MCF 10A (cell line): ENCODE results near the gene CAMK4. TPM values are rescaled to one million over a fixed set of nuclear protein-coding genes. Genes with fewer than 3 reads are reported as not detected.

ENCODE experiments used
- BruUV-seq: library from RNA; stranded (reverse); fragments of 400-500 nt; replicated peaks from 2 replicates; lab custom pipeline; 2021; lab: Mats Ljungman, UMichigan
- CTCF ChIA-PET: fragments of 300-600 bp; sonication (Branson Sonifier 250); formaldehyde crosslinking; extraction: SDS; loops from one replicate; lab custom pipeline; 2021; ENCODE audit warnings: antibody characterized with exemption, inconsistent platforms; lab: Yijun Ruan, JAX
- POLR2A ChIA-PET: fragments of 300-600, 350-650 bp; sonication (Branson Sonifier 250); formaldehyde crosslinking; extraction: SDS; loops from one replicate; lab custom pipeline; 2020; ENCODE audit warnings: antibody characterized with exemption, inconsistent platforms; lab: Yijun Ruan, JAX
- DNase-seq: peaks from one replicate; pipeline ENCODE4 v3.0.0-alpha.2; 2018; ENCODE audit not compliant: unreplicated experiment
- H3K27ac Mint-ChIP-seq: one replicate; pipeline ENCODE4 v1.8.0; 2022; ENCODE audit warnings: mild to moderate bottlenecking, low read depth, mixed read lengths; ENCODE audit not compliant: unreplicated experiment
- H3K27me3 Mint-ChIP-seq: one replicate; pipeline ENCODE4 v1.8.0; 2022; ENCODE audit warnings: mixed read lengths; ENCODE audit not compliant: insufficient read depth, unreplicated experiment
- H3K36me3 Mint-ChIP-seq: one replicate; pipeline ENCODE4 v1.8.0; 2022; ENCODE audit warnings: mild to moderate bottlenecking, moderate library complexity, mixed read lengths; ENCODE audit not compliant: insufficient read depth, unreplicated experiment
- H3K4me1 Mint-ChIP-seq: one replicate; pipeline ENCODE4 v1.8.0; 2022; ENCODE audit warnings: mixed read lengths; ENCODE audit not compliant: insufficient read depth, unreplicated experiment
- H3K4me3 Mint-ChIP-seq: one replicate; pipeline ENCODE4 v1.8.0; 2022; ENCODE audit warnings: mild to moderate bottlenecking, moderate library complexity, mixed read lengths; ENCODE audit not compliant: unreplicated experiment
- H3K9me3 Mint-ChIP-seq: one replicate; pipeline ENCODE4 v1.8.0; 2022; ENCODE audit warnings: mixed read lengths; ENCODE audit not compliant: unreplicated experiment
- CTCF ChIP-seq: fragments of 200-600 bp; IDR thresholded peaks from one replicate; pipeline ENCODE4 v1.8.0; 2022; ENCODE audit warnings: antibody characterized with exemption, mild to moderate bottlenecking; ENCODE audit not compliant: unreplicated experiment
- intact Hi-C: fragments of 100-400 bp; cut with micrococcal nuclease; formaldehyde crosslinking; loops from 2 replicates; pipeline ENCODE4 v1.14.1; 2022
- total RNA-seq: library from RNA; stranded (reverse); gene quantifications from 2 replicates; pipeline ENCODE4 v1.2.3, GENCODE V29; 2022

CAMK4 gene
- total RNA-seq, 1 experiment from 2014 or later = 0.21 TPM

DNA sequence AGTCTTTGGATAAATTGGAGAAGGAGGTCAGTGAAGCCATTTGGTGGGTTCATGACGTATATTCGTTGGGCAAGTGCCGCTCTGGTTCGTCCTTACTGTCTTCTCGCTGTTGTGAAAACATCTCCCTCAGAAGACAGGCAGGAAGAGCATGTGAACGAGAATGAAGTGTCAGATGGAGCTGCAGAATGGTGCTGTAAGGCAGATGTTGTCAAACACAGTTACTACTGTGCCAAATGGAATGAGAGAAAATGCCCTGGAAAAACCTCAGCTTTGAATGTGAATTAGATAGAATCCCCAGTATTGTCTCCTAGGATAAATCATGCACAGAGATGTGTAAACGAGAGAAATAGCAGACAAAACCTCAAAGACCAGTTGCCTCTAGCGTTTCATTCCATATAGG, 121.5 kb downstream of the CAMK4 start:
- Mint-ChIP-seq H3K4me3 (no peak overlapping the region), H3K27ac (no peak overlapping the region), H3K4me1 (no peaks in the 10 kb centered on the region), H3K27me3 (peaks cover 60% of the 10 kb centered on the region), H3K36me3 (no peaks in the 10 kb centered on the region), H3K9me3 (no peaks in the 10 kb centered on the region)
- ChIA-PET POLR2A (no interaction called here), CTCF (interaction anchor here (0.6 kb wide), 1 partner anchor 44 kb away, joined by 3 read pairs; no protein-coding TSS in a partner anchor)
- BruUV-seq = no TSS peak
- DNase-seq = no peak
- intact Hi-C loops = no loop called here
- no peak for TF ChIP-seq CTCF

- no peak for TF ChIP-seq CTCF
- H3K4me1 Mint-ChIP-seq = no peaks in the 10 kb centered on the region
- no peak overlapping the region for H3K4me3 Mint-ChIP-seq
- intact Hi-C loops = no loop called here
- no TSS peak for BruUV-seq
- POLR2A ChIA-PET = interaction anchor here (0.6 to 1.1 kb wide), 4 partner anchors 13 to 494 kb away, joined by 3 to 4 read pairs (median 3); no protein-coding TSS in a partner anchor
- no peak overlapping the region for H3K27ac Mint-ChIP-seq
- CTCF ChIA-PET = no interaction called here
- H3K9me3 Mint-ChIP-seq = no peaks in the 10 kb centered on the region
- no peak for DNase-seq
- H3K27me3 Mint-ChIP-seq = peaks cover 47% of the 10 kb centered on the region
- no peaks in the 10 kb centered on the region for H3K36me3 Mint-ChIP-seq
These were observed 122.8 kb downstream of the CAMK4 start for GRCh38 chr5:111347021-111347420.

DNA sequence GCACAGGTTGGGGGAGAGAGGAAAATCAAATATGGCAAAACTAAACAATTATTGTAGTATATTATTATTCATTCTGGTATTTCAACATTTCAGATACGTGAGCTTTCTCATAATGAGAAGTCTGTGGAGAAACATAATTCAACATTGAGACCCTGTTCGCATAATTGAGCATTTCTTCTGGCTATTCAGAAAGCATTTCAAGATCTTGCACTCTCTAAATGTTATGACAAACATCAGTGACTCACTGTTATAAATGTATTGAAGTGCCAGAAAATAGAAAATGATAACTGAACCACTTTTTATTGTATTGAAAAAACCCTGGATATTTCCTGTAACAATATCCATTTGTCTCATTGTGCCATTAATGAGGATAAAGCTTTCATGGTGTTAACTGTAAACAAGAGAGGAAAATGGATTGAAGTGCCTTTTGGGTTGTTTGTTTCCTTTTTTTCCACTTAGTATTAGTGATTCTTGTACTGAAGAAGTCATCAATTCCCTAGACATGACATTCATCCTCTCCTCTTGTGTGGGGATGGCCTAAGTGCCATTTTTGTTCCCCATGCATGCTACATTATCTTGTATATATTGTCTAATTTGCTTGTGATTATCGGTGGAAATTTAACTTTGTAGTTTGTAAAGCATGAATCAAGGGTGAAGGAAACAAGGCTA, 124.6 kb downstream of the CAMK4 start:
- ChIA-PET CTCF (interaction anchor here (0.7 kb wide), 1 partner anchor 8 kb away, joined by 4 read pairs; no protein-coding TSS in a partner anchor), POLR2A (interaction anchor here (0.6 kb wide), 1 partner anchor 40 kb away, joined by 3 read pairs; no protein-coding TSS in a partner anchor)
- H3K4me3 Mint-ChIP-seq = no peak overlapping the region
- intact Hi-C loops = no loop called here
- no peak for TF ChIP-seq CTCF
- H3K4me1 Mint-ChIP-seq = no peaks in the 10 kb centered on the region
- BruUV-seq = no TSS peak
- H3K27ac Mint-ChIP-seq = no peak overlapping the region
- no peaks in the 10 kb centered on the region for H3K9me3 Mint-ChIP-seq
- no peak for DNase-seq
- H3K36me3 Mint-ChIP-seq = no peaks in the 10 kb centered on the region
- peaks cover 48% of the 10 kb centered on the region for H3K27me3 Mint-ChIP-seq

- ChIA-PET CTCF (interaction anchor here (0.8 kb wide), 1 partner anchor 71 kb away, joined by 3 read pairs; no protein-coding TSS in a partner anchor), POLR2A (interaction anchor here (0.6 kb wide), 1 partner anchor 41 kb away, joined by 3 read pairs; no protein-coding TSS in a partner anchor)
- DNase-seq = no peak
- H3K9me3 Mint-ChIP-seq = no peaks in the 10 kb centered on the region
- no peak for TF ChIP-seq CTCF
- no peaks in the 10 kb centered on the region for H3K4me1 Mint-ChIP-seq
- peaks cover 48% of the 10 kb centered on the region for H3K27me3 Mint-ChIP-seq
- intact Hi-C loops = no loop called here
- BruUV-seq = no TSS peak
- no peaks in the 10 kb centered on the region for H3K36me3 Mint-ChIP-seq
- H3K4me3 Mint-ChIP-seq = no peak overlapping the region
- H3K27ac Mint-ChIP-seq = no peak overlapping the region
These were observed 125.2 kb downstream of the CAMK4 start for GRCh38 chr5:111349429-111349828.
